HG02970 (cell line): ENCODE data around the gene ABCA4.
"Not testable (repeated sequence)": the region's sequence is repeated elsewhere in the genome, so short reads cannot be mapped to it uniquely, and the experiment has no call there.

ENCODE experiments used
- ATAC-seq: cut with Tn5 transposase; IDR thresholded peaks from one replicate; pipeline ENCODE4 v1.9.1; 2021; ENCODE audit warnings: mild to moderate bottlenecking, moderate library complexity, moderate number of reproducible peaks; ENCODE audit not compliant: unreplicated experiment, low FRiP score

ABCA4 gene

GRCh38 chr1:94011709-94012595, 109.0 kb downstream of the ABCA4 start:
- ATAC-seq: no peak

GRCh38 chr1:94011129-94011528, 109.8 kb downstream of the ABCA4 start:
- ATAC-seq: no peak

- ATAC-seq: no peak
Measured at GRCh38 chr1:94009304-94009703, 111.6 kb downstream of the ABCA4 start.

- ATAC-seq: no peak
Measured at GRCh38 chr1:94006604-94007003, 114.3 kb downstream of the ABCA4 start.

GRCh38 chr1:94004924-94005323, 116.0 kb downstream of the ABCA4 start:
- ATAC-seq: no peak

GRCh38 chr1:94002046-94002787, 118.7 kb downstream of the ABCA4 start:
- no peak for ATAC-seq

GRCh38 chr1:94001397-94002045, 119.4 kb downstream of the ABCA4 start:
- no peak for ATAC-seq

- no peak for ATAC-seq
Measured at GRCh38 chr1:94000510-94001282, 120.3 kb downstream of the ABCA4 start.

GRCh38 chr1:93999840-94000415, 121.0 kb downstream of the ABCA4 start:
- no peak for ATAC-seq

GRCh38 chr1:93998532-93998931, 122.4 kb downstream of the ABCA4 start:
- not testable (repeated sequence) for ATAC-seq

GRCh38 chr1:93997756-93998155, 123.2 kb downstream of the ABCA4 start:
- ATAC-seq: no peak

- no peak for ATAC-seq
Measured at GRCh38 chr1:93995837-93996536, 125.0 kb downstream of the ABCA4 start.

- ATAC-seq: no peak
Measured at GRCh38 chr1:93993731-93994130, 127.2 kb downstream of the ABCA4 start.

- no peak for ATAC-seq
Measured at GRCh38 chr1:93992954-93993353, 128.0 kb downstream of the ABCA4 start.

GRCh38 chr1:93992190-93992589, 128.8 kb downstream of the ABCA4 start:
- ATAC-seq: no peak

GRCh38 chr1:93991271-93991670, 129.7 kb downstream of the ABCA4 start:
- no peak for ATAC-seq

GRCh38 chr1:93990477-93990876, 130.5 kb downstream of the ABCA4 start:
- not testable (repeated sequence) for ATAC-seq

- ATAC-seq: no peak
Measured at GRCh38 chr1:93990010-93990409, 130.9 kb downstream of the ABCA4 start.

- ATAC-seq: no peak
Measured at GRCh38 chr1:93989601-93990000, 131.3 kb downstream of the ABCA4 start.
